ENCODE results near the gene NET1. TPM values are rescaled to one million over a fixed set of nuclear protein-coding genes. Genes with fewer than 3 reads are reported as not detected.
"Not testable (repeated sequence)": the region's sequence is repeated elsewhere in the genome, so short reads cannot be mapped to it uniquely, and the experiment has no call there.

NET1 gene
- polyA plus RNA-seq, 4 donors, result 112 to 162 (median 144) TPM

DNA sequence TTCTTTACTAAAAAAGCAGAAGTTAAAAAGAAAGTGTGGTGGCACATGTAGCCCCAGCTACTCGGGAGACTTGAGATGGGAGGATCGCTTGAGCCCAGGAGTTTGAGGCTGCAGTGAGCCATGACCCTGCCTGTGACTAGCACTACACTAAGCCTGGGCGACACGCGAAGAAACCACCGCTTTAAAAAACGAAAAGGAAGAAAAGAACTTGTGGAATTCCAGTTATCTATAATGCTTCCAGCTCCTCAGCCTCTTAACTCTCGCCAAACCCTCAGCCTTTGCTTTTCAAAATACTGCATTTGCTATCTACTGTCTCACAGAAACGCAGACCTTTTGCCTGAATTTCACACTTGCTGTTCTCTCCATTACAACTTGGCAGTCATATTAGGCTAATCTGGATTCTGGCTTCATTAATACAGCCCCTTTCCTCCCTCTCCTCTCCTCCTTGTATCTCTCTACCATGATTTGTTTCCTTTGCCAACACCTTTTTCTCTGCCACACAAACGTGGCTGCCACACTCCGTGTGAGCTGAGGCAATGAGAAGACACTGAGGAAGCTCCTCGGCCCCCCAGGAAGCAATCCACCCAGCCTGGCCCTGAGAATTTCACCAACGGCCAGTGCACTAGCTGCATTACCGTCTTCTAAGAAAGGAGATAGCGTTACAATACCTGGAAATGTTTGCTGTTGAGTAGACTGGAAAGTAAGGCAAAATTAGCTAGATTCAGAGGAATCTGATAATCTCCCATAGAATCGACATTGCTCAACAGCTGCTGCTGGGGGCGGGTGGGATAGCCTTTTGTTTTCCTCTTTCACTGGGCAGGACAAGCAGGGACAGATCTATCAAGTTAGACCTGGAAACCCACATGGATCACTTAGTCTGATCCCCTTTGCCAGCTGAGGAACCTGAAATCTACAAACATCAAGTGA lies 49.8 kb downstream of the NET1 start:
- no peak for DNase-seq (ENCODE audit: low read depth in 4 of 4, low spot score in 3 of 4)

DNA sequence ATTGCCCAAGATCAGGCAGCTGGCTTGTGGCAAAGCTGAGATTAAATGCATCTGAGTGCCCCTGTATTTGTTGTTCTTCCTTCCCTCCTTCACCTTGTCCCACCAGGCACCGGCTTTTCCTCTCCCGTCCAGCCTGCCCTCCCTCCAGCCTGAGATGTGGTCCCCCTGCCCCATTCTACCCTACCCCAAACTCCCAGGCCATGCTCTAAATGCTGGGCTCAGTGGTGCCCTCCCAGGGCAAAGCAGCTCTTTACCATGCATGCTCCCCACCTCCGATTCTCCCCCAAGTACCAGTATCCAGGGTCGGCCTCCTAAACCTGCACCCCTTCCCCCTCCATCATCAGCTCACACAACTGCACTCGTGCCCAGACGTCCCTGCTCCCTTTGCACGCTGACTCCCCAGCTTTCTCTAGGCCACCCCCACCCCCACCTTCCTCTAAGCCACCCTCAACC lies 50.5 kb downstream of the NET1 start:
- no peak for DNase-seq (ENCODE audit: low read depth in 4 of 4, low spot score in 3 of 4)

DNA sequence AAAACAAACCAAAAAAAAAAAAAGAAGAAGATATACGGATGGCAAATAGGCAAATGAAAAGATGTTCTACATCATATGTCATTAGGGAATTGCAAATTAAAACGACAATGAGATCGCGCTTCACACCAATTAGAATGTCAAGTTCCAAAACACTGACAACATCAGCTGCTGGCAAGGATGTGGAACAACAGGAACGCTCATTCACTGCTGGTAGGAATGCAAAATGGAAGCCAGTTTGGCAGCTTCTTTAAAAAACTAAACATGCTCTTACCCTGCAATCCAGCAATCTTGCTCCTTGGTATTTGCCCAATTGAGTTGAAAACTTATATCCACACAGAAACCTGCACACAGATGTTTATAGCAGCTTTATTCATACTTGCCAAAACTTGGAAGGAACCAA lies 52.2 kb downstream of the NET1 start:
- no peak for DNase-seq (ENCODE audit: low read depth in 4 of 4, low spot score in 3 of 4)

DNA sequence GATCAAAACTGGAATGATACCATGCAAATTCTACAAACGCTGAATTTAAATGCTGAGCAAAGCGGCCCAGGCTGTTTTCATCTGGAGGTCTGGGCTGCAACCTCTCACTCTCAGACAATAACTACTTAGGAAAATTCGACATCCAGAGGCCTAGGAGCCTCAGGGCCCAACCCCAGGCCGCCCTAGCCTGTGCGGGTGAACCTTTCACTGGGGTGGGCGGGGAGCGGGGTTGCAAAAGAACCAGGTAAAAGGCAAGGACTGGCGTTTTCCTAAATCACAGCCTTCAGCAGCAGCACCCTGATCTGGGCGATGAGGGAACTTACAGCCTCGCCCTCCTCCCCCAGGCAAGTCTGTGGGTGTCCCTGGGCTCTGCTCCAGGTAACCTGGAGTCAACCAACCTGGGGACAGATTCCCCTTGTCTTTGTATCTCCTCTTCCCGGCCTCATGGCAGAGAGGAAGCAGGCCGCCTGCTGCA lies 53.7 kb downstream of the NET1 start:
- DNase-seq (ENCODE audit: low read depth in 4 of 4, low spot score in 3 of 4), result no peak

DNA sequence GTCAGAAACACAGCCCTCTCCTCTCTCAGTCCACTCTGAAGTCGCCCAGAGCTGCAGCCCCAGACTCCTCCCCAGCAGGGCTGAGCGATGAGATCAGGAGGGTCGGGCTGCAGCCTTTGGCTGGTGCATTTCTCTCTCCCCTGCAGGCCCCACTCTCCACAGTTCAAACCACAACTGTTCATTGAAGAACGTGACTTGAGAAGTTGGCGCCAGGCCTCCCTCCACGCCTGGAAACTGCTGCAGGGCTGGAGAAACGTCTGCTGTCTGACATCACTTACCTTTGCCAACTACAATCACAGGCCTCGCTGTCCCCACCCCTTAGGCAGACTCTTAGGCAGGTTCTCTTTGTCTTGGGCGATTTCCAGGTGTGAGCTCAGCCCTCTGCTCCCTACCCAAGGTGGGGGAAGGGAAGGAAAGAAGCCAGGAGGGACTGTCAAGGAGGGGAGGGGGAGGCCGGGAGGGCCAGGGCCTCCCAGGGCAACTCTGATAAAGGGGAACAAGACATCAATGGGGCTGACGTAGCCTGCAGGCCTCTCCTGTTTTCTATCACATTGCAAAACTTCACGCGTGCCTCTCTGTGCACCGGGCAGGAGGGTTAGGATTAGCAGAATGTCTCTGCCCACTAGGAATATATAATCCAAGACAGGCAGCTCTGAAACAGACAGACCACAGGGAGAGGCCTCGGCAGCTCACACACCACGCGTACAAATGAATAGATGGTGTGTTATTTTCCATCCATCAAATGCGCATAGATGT lies 54.3 kb downstream of the NET1 start:
- peak in 1 of 4 donors; percentile 36 for DNase-seq (ENCODE audit: low read depth in 4 of 4, low spot score in 3 of 4)

DNA sequence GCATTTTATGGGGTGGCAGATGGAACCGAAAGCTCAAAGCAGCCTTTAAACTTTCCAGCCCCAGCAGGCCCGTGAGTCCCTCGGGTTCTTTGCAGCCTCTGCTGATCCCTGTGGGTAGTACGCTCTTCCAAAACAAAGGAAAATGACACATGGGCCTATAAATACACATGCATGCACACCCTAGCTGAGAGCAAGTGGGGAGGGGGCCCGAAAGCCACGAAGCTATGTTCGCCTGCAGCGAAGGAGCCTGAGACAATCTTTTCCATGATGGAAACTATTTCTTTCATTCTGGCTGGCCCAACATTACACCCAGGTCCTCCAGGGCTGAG lies 54.8 kb downstream of the NET1 start:
- no peak for DNase-seq (ENCODE audit: low read depth in 4 of 4, low spot score in 3 of 4)

DNA sequence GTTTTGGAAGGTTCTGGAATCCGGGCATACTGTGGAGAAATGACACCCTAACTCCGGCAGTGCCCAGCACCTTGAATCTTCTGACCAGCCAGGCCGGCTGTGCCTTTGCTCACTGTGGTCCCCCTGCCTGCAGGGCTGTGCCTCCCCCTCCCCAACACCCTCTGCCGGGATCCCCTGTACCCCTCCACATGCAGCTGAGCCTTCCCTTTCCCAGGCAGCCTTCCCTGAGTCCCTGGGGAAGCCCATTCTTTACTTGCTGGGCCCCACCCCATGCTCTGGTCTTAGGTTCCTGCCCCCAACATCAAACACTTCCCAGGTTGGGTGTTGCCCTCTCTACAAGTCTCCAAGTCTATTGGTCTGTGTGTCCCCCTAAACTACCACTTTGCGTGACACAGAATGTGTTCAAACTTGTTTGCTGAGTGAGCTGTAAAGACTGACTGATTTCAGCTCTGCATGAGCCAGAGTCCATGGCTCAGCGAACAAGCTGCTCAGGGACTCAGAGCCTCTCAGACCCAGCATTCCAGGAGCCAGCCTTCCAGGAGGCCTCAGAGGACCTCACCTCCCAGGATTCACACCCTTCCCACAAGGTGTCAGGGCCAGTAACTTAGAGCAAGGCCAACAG lies 55.4 kb downstream of the NET1 start:
- DNase-seq (ENCODE audit: low read depth in 4 of 4, low spot score in 3 of 4), result no peak

DNA sequence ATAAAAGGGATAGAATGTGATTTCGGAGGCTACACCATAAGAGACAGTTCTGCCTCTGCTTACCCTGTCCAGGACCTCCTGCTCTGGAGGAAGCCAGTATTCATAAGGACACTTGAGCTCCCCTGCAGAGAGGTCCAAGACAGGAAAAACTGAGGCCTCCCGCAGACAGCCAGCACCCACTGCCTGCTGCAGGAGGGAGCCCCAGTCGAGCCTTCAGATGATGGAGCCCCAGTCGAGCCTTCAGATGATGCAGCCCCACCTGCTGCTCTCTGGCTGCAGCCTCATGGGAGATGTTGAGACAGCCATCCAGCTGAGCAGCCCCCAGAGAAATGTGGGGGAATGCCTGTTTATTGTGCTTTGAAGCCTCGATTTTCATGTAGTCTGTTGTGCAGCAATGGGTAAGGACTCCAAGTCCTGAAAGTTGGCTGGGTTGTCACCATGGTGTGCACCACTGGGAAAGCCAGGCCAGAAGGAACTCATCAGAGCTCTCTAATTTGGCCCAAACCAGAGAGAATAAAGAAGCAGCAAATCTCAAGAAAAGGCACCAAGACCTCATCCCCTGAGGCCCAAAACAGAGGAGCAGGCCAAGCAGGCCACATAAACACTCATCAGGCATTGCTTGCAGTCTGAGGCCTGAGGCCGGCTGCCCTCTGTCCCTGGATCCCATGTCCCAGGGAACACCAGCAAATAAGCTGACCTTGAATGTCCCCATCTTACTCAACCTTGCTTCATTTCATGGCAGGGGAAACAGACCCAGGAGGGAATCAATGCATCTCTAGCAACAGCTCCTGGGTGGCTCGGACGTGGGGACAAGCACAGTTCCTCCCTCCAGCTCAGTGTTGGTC lies 56.1 kb downstream of the NET1 start:
- DNase-seq (ENCODE audit: low read depth in 4 of 4, low spot score in 3 of 4), result no peak

DNA sequence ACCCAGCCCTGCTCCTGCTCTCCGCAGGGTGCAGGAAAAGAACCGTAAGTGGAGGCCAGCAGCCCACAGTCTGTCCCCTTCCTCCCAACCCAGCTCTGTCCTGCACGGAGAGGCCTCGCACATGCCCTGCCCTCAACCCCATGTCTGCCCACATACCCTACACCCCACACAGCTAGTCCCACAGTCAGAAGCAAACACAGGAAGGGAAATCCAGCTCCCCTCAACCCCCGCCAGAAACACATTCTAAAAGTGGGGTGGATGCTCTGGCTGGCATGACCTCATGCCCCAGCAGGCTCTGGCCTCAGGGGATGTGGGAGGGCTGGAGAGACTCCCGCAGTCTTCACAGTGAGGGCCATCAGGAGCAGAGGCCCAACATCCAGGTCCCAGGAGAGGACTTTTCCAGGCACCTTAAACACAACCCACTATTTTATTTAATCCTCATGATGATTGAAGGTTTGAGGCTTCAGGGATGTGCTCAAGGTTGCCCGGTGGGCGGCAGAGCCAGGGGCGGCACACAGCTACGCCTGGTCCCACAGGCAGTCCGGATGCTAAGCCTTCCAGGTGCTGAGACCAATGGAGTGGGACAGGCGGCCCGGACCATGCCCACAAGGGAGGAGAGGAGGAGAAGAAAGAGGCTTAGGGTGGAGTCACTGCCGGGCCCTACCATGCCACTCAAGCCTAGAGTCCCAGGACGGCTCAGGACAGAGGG lies 57.1 kb downstream of the NET1 start:
- no peak for DNase-seq (ENCODE audit: low read depth in 4 of 4, low spot score in 3 of 4)

DNA sequence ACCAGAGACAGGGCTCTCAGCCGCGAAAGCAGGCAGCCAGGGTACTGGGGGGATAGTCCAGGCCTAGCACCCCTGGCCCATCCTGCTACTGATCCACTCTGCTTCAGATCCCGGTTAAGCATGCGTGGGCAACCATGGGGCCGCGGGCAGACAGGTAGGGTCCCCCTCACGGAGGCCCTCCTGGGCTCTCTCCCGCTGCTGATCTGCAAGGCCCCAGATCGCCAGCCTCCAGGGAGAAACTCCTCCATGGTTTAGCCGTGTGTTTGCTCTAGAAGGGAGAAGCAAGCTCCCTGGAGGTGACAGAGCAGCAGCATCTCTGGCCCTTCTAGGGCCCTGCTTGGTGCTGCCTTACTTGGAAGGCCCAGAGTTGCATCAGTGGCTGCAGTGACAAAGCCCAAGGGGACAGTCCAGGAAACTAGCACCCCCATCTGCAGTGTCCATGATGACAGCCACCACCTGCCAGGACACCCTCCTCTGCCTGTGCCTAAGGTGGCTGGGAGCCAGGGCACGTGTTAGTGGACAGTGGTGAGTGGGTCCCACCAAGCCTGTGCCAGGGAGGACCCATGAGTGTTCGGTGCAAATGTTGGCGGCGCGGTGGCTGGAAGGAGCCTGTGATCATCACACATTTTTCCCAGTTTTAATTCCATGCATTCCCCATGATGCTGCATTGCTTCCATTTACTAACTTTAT lies 57.9 kb downstream of the NET1 start:
- DNase-seq (ENCODE audit: low read depth in 4 of 4, low spot score in 3 of 4), result no peak

DNA sequence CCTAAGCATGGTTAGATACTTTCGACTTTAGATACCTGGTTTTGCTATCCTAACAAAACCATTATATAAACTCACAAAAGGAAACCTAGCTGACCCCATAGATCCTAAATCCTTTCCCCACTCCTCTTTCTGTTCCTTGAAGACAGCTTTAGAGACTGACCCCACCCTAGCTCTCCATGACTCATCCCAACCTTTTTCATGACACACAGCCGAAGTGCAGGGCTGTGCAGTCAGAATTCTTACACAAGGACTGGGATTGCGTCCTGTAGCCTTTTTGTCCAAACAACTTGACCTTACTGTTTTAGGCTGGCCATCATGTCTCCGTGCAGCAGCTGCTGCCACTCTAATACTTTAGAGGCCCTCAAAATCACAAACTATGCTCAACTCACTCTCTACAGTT lies 62.3 kb downstream of the NET1 start:
- not testable (repeated sequence) for DNase-seq (ENCODE audit: low read depth in 4 of 4, low spot score in 3 of 4)

DNA sequence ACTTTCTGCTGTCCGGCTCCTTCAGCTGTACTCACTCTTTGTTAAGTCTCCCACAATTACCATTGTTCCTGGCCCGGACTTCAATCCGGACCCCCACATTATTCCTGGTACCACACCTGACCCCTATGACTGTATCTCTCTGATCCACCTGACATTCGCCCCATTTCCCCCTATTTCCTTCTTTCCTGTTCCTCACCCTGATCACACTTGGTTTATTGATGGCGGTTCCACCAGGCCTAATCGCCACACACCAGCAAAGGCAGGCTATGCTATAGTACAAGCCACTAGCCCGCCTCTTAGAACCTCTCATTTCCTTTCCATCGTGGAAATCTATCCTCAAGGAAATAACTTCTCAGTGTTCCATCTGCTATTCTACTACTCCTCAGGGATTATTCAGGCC lies 62.7 kb downstream of the NET1 start:
- DNase-seq (ENCODE audit: low read depth in 4 of 4, low spot score in 3 of 4), result not testable (repeated sequence)

DNA sequence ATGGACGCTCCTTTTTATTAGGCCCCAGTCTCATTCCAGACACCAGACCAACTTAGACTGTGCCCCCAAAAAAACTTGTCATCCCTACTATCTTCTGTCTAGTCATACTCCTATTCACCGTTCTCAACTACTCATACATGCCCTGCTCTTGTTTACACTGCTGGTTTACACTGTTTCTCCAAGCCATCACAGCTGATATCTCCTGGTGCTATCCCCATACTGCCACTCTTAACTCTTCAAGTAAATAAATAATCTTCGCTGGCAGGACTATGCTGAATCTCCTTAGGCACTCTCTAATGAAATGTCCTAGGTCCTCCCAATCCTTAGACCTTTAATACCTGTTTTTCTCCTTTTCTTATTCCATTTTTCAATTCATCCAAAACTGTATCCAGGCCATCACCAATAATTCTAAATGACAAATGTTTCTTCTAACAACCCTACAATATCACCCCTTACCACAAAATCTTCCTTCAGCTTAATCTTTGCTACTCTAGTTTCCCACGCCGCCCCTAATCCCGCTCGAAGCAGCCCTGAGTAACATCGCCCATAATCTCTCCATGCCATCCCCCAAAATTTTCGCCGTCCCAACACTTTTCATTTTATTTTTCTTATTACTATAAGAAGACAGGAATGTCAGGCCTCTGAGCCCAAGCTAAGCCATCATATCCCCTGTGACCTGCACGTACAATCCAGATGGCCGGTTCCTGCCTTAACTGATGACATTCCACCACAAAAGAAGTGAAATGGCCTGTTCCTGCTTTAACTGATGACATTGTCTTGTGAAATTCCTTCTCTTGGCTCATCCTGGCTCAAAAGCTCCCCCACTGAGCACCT lies 63.8 kb downstream of the NET1 start:
- DNase-seq (ENCODE audit: low read depth in 4 of 4, low spot score in 3 of 4), result not testable (repeated sequence)

DNA sequence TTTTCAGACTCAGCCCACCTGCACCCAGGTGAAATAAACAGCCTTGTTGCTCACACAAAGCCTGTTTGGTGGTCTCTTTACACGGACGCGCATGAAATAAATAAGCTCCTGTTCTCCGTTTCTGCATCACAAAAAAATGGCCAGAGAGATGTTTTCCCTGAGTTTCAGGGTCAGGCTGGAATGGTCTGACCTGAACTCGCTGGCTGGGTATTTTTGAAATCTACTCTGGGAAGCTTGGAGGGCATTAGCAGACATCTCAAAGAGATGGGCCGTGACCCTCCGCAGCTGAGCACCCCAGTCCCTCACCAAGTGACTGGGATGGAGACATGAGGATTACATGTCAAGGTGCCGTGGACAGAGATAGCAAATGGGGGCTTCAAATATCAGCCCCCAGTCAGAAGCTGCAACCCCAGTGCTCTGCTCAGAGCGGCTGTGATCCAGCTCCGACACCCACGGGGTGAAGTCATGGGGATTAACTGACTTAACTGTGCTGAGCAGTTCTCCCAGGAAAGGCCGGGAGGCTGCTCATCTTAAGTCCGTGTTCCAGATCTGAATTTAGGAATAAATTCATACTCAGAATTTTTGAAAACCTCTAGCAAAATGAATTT lies 64.7 kb downstream of the NET1 start:
- DNase-seq (ENCODE audit: low read depth in 4 of 4, low spot score in 3 of 4), result no peak

DNA sequence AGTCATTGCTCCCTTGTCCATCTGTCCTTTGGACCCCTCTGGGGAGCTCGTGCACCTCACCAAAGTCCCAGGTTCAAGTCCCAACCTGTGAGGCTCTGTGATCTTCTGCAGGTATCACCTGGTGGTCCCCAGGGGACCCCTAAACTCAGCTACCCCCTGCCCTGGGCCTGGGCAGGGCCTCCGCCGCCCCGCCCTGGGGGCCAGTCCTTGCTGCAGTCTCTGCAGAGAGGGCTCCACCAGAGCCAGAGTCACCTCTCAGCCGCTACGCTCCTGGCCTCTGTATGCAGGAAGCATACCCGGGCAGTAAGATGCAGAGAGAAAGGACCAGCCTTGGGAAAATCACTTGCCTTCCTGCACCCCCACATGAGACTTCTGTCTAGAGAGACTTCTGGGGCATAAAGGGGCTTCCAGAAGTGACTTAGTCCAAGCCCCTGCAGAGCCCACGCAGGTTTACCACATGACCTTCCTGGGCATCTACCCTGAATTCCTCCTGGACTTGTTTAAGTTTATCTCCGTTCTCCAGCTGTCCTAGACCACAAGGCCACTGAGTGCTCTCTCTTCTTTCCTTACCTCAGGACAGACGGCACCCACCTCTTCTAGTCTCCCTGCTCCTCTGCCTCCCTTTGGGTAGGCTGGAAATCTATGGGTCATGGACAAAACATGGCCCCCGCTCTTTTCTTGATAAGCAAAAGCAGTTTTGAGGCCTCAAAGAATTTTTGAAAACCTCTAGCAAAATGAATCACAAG lies 65.8 kb downstream of the NET1 start:
- no peak for DNase-seq (ENCODE audit: low read depth in 4 of 4, low spot score in 3 of 4)

DNA sequence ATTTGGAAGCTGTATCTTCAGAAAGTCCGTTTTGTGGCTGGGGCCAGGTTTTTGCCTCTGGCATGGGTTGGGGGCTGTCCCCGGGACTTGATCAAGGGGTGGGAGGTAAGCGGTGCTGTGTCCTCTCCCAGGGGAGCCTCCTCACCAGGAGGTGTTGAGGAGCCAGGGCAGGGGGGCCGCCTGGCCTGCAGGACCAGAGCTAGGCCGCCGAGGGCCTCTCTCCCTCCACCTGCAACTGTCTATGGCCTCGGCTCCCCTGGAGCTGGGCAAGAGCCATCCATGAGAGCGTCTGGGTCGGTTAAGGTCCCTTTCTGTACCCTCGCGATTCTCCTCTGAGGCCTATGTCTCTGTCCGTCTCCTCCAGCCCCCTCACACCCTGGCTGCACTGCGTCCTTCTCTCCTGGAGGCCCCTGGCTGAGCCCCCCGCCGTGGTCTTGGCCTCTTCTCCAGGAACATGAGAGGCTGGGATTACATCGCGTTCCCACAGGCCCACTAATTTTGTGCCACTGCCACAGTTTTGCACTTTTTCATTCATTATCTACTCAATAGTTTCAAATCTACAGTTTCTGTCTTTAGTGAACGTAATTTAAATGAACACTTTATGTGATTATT lies 66.4 kb downstream of the NET1 start:
- DNase-seq (ENCODE audit: low read depth in 4 of 4, low spot score in 3 of 4), result no peak

All from right renal pelvis (tissue), 4 donors.